BLaER1 treated with 17β-estradiol and CSF1 and Interleukin-3, amounts not matched to agents 10 nM and 100 nM (cell line): ENCODE results near the gene DDHD1.

Experiments
- H3K27ac ChIP-seq, 11 experiments: shearing (Covaris generic); formaldehyde crosslinking; 2 replicates each; pipeline ENCODE4 v1.8.1; 2022
- H3K27me3 ChIP-seq, 11 experiments: shearing (Covaris generic); formaldehyde crosslinking; 2 replicates each; pipeline ENCODE4 v1.8.1; 2022
- H3K36me3 ChIP-seq, 11 experiments: shearing (Covaris generic); formaldehyde crosslinking; 2 replicates each; pipeline ENCODE4 v1.8.1; 2022
- H3K4me1 ChIP-seq, 10 experiments: shearing (Covaris generic); formaldehyde crosslinking; 2 replicates each; pipeline ENCODE4 v1.8.1; 2022
- H3K4me2 ChIP-seq, 11 experiments: shearing (Covaris generic); formaldehyde crosslinking; 2 replicates each; pipeline ENCODE4 v1.8.1; 2022
- H3K4me3 ChIP-seq, 10 experiments: shearing (Covaris generic); formaldehyde crosslinking; 2 replicates each; pipeline ENCODE4 v1.8.1; 2022
- H3K9ac ChIP-seq, 11 experiments: shearing (Covaris generic); formaldehyde crosslinking; 2 replicates each; pipeline ENCODE4 v1.8.1; 2022
- H3K9me3 ChIP-seq, 11 experiments: shearing (Covaris generic); formaldehyde crosslinking; replicated peaks in 1 of 11; 2 replicates each; pipeline ENCODE4 v1.8.1; 2022
- H4K20me1 ChIP-seq, 11 experiments: shearing (Covaris generic); formaldehyde crosslinking; 2 replicates each; pipeline ENCODE4 v1.8.1; 2022
- Cebpa-rat ChIP-seq, 11 experiments: shearing (Covaris generic); IDR thresholded peaks; 2 replicates each; pipeline ENCODE4 v1.8.1; 2022

The DDHD1 gene

GRCh38 chr14:53035336-53036210, 117.5 kb downstream of the DDHD1 start:
- Histone ChIP-seq H3K9ac (no peak overlapping the region), H4K20me1 (no peaks in the 10 kb centered on the region), H3K36me3 (peaks cover 36 to 66% (median 52%) of the 10 kb centered on the region in 11 experiments), H3K27ac (no peak overlapping the region), H3K27me3 (no peaks in the 10 kb centered on the region), H3K4me2 (no peak overlapping the region), H3K4me1 (peaks cover 0 to 2% (median 0%) of the 10 kb centered on the region in 10 experiments; a peak in 6 of 20 replicates), H3K9me3 (peaks cover 0 to 26% (median 17%) of the 10 kb centered on the region in 11 experiments; a peak in 16 of 22 replicates), H3K4me3 (no peak overlapping the region)
- TF ChIP-seq Cebpa-rat (IDR thresholded peaks at IDR 0.05), result no peak

GRCh38 chr14:53034688-53035230, 118.4 kb downstream of the DDHD1 start:
- Histone ChIP-seq H3K27me3 (no peaks in the 10 kb centered on the region), H3K9me3 (peaks cover 0 to 26% (median 17%) of the 10 kb centered on the region in 11 experiments; a peak in 16 of 22 replicates), H3K4me2 (no peak overlapping the region), H4K20me1 (no peaks in the 10 kb centered on the region), H3K36me3 (peaks cover 32 to 58% (median 44%) of the 10 kb centered on the region in 11 experiments), H3K9ac (no peak overlapping the region), H3K4me1 (no peaks in the 10 kb centered on the region), H3K27ac (no peak overlapping the region), H3K4me3 (no peak overlapping the region)
- no peak for TF ChIP-seq Cebpa-rat (IDR thresholded peaks at IDR 0.05)

- H3K4me3 ChIP-seq, result no peak overlapping the region
- no peak for TF ChIP-seq Cebpa-rat (IDR thresholded peaks at IDR 0.05)
- H3K9ac ChIP-seq, result no peak overlapping the region
- no peaks in the 10 kb centered on the region for H3K27me3 ChIP-seq
- H3K4me2 ChIP-seq, result no peak overlapping the region
- no peaks in the 10 kb centered on the region for H3K4me1 ChIP-seq
- no peak overlapping the region for H3K27ac ChIP-seq
- peaks cover 24 to 51% (median 36%) of the 10 kb centered on the region in 11 experiments; a peak in 21 of 22 replicates for H3K36me3 ChIP-seq
- peaks cover 0 to 21% (median 15%) of the 10 kb centered on the region in 11 experiments; a peak in 16 of 22 replicates for H3K9me3 ChIP-seq
- H4K20me1 ChIP-seq, result no peaks in the 10 kb centered on the region
These were observed 119.1 kb downstream of the DDHD1 start for GRCh38 chr14:53034036-53034435.

GRCh38 chr14:53032838-53033390, 120.2 kb downstream of the DDHD1 start:
- Histone ChIP-seq H3K27me3 (no peaks in the 10 kb centered on the region), H3K4me2 (no peak overlapping the region), H3K4me3 (no peak overlapping the region), H3K9ac (no peak overlapping the region), H3K9me3 (peaks cover 0 to 10% (median 6%) of the 10 kb centered on the region in 11 experiments; a peak in 16 of 22 replicates), H4K20me1 (no peaks in the 10 kb centered on the region), H3K4me1 (no peaks in the 10 kb centered on the region), H3K27ac (no peak overlapping the region), H3K36me3 (peaks cover 13 to 39% (median 25%) of the 10 kb centered on the region in 11 experiments; a peak in 21 of 22 replicates)
- TF ChIP-seq Cebpa-rat (IDR thresholded peaks at IDR 0.05), result no peak

GRCh38 chr14:53032161-53032803, 120.8 kb downstream of the DDHD1 start:
- H3K9me3 ChIP-seq, result peaks cover 0 to 4% (median 0%) of the 10 kb centered on the region in 11 experiments; a peak in 7 of 22 replicates
- no peak overlapping the region for H3K9ac ChIP-seq
- peaks cover 7 to 33% (median 19%) of the 10 kb centered on the region in 11 experiments; a peak in 20 of 22 replicates for H3K36me3 ChIP-seq
- no peaks in the 10 kb centered on the region for H3K27me3 ChIP-seq
- H3K4me1 ChIP-seq, result no peaks in the 10 kb centered on the region
- no peak overlapping the region for H3K27ac ChIP-seq
- no peak overlapping the region for H3K4me3 ChIP-seq
- no peak overlapping the region for H3K4me2 ChIP-seq
- H4K20me1 ChIP-seq, result no peaks in the 10 kb centered on the region
- TF ChIP-seq Cebpa-rat (IDR thresholded peaks at IDR 0.05), result no peak

GRCh38 chr14:53027562-53027961, 125.6 kb downstream of the DDHD1 start:
- no peak overlapping the region for H3K9ac ChIP-seq
- no peaks in the 10 kb centered on the region for H4K20me1 ChIP-seq
- H3K27ac ChIP-seq, result no peak overlapping the region
- H3K4me3 ChIP-seq, result no peak overlapping the region
- no peak for TF ChIP-seq Cebpa-rat (IDR thresholded peaks at IDR 0.05)
- peaks cover 0 to 4% (median 0%) of the 10 kb centered on the region in 11 experiments; a peak in 1 of 22 replicates for H3K36me3 ChIP-seq
- H3K4me1 ChIP-seq, result no peaks in the 10 kb centered on the region
- no peak overlapping the region for H3K4me2 ChIP-seq
- no peaks in the 10 kb centered on the region for H3K9me3 ChIP-seq
- H3K27me3 ChIP-seq, result no peaks in the 10 kb centered on the region

- Histone ChIP-seq H3K9me3 (no peaks in the 10 kb centered on the region), H3K9ac (no peak overlapping the region), H3K27me3 (no peaks in the 10 kb centered on the region), H3K36me3 (no peaks in the 10 kb centered on the region; a peak in 1 of 22 replicates), H3K27ac (no peak overlapping the region), H3K4me3 (no peak overlapping the region), H3K4me2 (no peak overlapping the region), H4K20me1 (no peaks in the 10 kb centered on the region), H3K4me1 (no peaks in the 10 kb centered on the region)
- no peak for TF ChIP-seq Cebpa-rat (IDR thresholded peaks at IDR 0.05)
These were observed 126.1 kb downstream of the DDHD1 start for GRCh38 chr14:53027041-53027440.

GRCh38 chr14:53023325-53023724, 129.8 kb downstream of the DDHD1 start:
- no peak overlapping the region for H3K9ac ChIP-seq
- H3K9me3 ChIP-seq, result 0 out of 22 replicates have a peak, but pooled peaks cover 0 to 7% (median 0%) of the 10 kb centered on the region in 11 experiments
- TF ChIP-seq Cebpa-rat (IDR thresholded peaks at IDR 0.05), result no peak
- H3K4me2 ChIP-seq, result no peak overlapping the region
- H3K4me3 ChIP-seq, result no peak overlapping the region
- H4K20me1 ChIP-seq, result no peaks in the 10 kb centered on the region
- no peak overlapping the region for H3K27ac ChIP-seq
- H3K27me3 ChIP-seq, result no peaks in the 10 kb centered on the region
- H3K36me3 ChIP-seq, result no peaks in the 10 kb centered on the region
- H3K4me1 ChIP-seq, result no peaks in the 10 kb centered on the region

- Histone ChIP-seq H3K9me3 (0 out of 22 replicates have a peak, but pooled peaks cover 0 to 7% (median 0%) of the 10 kb centered on the region in 11 experiments), H3K27ac (no peak overlapping the region), H3K27me3 (no peaks in the 10 kb centered on the region), H4K20me1 (no peaks in the 10 kb centered on the region), H3K4me1 (no peaks in the 10 kb centered on the region), H3K4me3 (no peak overlapping the region), H3K4me2 (no peak overlapping the region), H3K36me3 (no peaks in the 10 kb centered on the region), H3K9ac (no peak overlapping the region)
- no peak for TF ChIP-seq Cebpa-rat (IDR thresholded peaks at IDR 0.05)
These were observed 130.5 kb downstream of the DDHD1 start for GRCh38 chr14:53022593-53022992.
